Hepatocyte (in vitro differentiated cells): Measurements from ENCODE around the gene XRCC2. TPM values are rescaled to one million over a fixed set of nuclear protein-coding genes. Genes with fewer than 3 reads are reported as not detected.
"Not testable (repeated sequence)": the region's sequence is repeated elsewhere in the genome, so short reads cannot be mapped to it uniquely, and the experiment has no call there.

ENCODE experiments used
- DNase-seq: peaks from one replicate; pipeline ENCODE4 v3.0.0-alpha.2; 2016; ENCODE audit warnings: low spot score
- H2AFZ ChIP-seq: fragments of 200-600 bp; sonication (generic); 2 replicates; pipeline ENCODE4 v1.6.0; 2016; ENCODE audit warnings: antibody characterized with exemption, mild to moderate bottlenecking
- H3K27ac ChIP-seq: fragments of 200-600 bp; sonication (generic); 2 replicates; pipeline ENCODE4 v1.5.1; 2016; ENCODE audit warnings: mild to moderate bottlenecking
- H3K27me3 ChIP-seq: fragments of 200-600 bp; sonication (generic); 2 replicates; pipeline ENCODE4 v1.6.1; 2016
- H3K36me3 ChIP-seq: fragments of 200-600 bp; sonication (generic); replicated peaks from 2 replicates; pipeline ENCODE4 v1.5.1; 2016; ENCODE audit warnings: low read depth; ENCODE audit not compliant: insufficient read depth
- H3K4me1 ChIP-seq: fragments of 200-600 bp; sonication (generic); 2 replicates; pipeline ENCODE4 v1.5.1; 2016; ENCODE audit warnings: mild to moderate bottlenecking, moderate library complexity; ENCODE audit not compliant: insufficient read depth
- H3K4me2 ChIP-seq: fragments of 200-600 bp; sonication (generic); 2 replicates; pipeline ENCODE4 v1.6.0; 2016
- H3K4me3 ChIP-seq: fragments of 200-600 bp; sonication (generic); 2 replicates; pipeline ENCODE4 v1.5.1; 2016; ENCODE audit warnings: mild to moderate bottlenecking
- H3K79me2 ChIP-seq: fragments of 200-600 bp; sonication (generic); 2 replicates; pipeline ENCODE4 v1.6.0; 2017; ENCODE audit warnings: mild to moderate bottlenecking
- H3K9me2 ChIP-seq: fragments of 200-600 bp; sonication (generic); replicated peaks from 2 replicates; pipeline ENCODE4 v1.6.0; 2017; ENCODE audit warnings: mild to moderate bottlenecking; ENCODE audit not compliant: insufficient read depth
- H3K9me3 ChIP-seq: fragments of 200-600 bp; sonication (generic); 2 replicates; pipeline ENCODE4 v1.5.1; 2016; ENCODE audit warnings: low read depth, mild to moderate bottlenecking
- H4K20me1 ChIP-seq: fragments of 200-600 bp; sonication (generic); 2 replicates; pipeline ENCODE4 v1.6.0; 2016; ENCODE audit warnings: mild to moderate bottlenecking; ENCODE audit not compliant: insufficient read depth, poor library complexity, severe bottlenecking
- EZH2 ChIP-seq: fragments of 200-600 bp; sonication (generic); IDR thresholded peaks from 2 replicates; pipeline ENCODE4 v1.6.1; 2016; ENCODE audit warnings: antibody characterized with exemption, mild to moderate bottlenecking, borderline replicate concordance
- EZH2phosphoT487 ChIP-seq: fragments of 200-600 bp; sonication (generic); IDR thresholded peaks from one replicate; pipeline ENCODE4 v1.6.1; 2018; ENCODE audit warnings: antibody characterized with exemption, mild to moderate bottlenecking, low read depth, moderate library complexity; ENCODE audit not compliant: unreplicated experiment, severe bottlenecking
- WGBS: methylation state at CpG from one replicate; pipeline ENCODE4 v1.1.6; 2016; ENCODE audit warnings: low lambda C conversion rate; ENCODE audit errors: missing lambda C conversion rate; 5-methylcytosine and 5-hydroxymethylcytosine counted together
- polyA plus RNA-seq: library from polyadenylated mRNA; unstranded; fragments of >200 nt; fragmentation: Nextera tagmentation; extraction: Ambion mirVana; gene quantifications from 2 replicates; pipeline ENCODE4 v1.2.1, GENCODE V29; 2016
- total RNA-seq: library from RNA; depleted of rRNA; stranded (reverse); fragments of >200 nt; gene quantifications from 2 replicates; pipeline ENCODE4 v1.2.3, GENCODE V29; 2014
- TF ChIP-seq, protein P1 (sequence below): fragments of 200-600 bp; sonication (generic); IDR thresholded peaks from 2 replicates; pipeline ENCODE4 v1.5.1; 2016; ENCODE audit warnings: antibody characterized with exemption, mild to moderate bottlenecking; ENCODE audit not compliant: poor library complexity

Gene XRCC2
- total and polyA plus RNA-seq, 2 experiments from 2014 or later: 1.1 to 2.3 TPM

DNA sequence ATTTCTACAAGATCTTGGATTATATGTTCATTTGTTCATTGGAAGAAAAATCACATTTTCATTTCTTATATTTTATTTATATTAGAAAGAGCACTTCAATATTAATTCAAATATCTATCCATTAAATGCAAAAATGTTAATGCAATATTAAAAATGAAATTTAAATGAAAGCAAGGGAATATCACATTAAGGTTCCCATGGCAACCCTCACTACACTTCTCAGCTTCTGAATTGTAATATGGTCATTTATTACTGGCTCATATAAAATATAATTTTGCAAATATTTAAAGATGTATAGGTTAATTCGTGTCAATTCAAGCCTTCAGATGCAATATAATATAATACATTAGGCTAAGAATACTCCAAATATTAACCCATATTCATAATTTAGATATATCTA, 38.8 kb downstream of the XRCC2 start:
- no peaks in the 10 kb centered on the region for H3K9me2 ChIP-seq
- TF ChIP-seq, protein P1, sequence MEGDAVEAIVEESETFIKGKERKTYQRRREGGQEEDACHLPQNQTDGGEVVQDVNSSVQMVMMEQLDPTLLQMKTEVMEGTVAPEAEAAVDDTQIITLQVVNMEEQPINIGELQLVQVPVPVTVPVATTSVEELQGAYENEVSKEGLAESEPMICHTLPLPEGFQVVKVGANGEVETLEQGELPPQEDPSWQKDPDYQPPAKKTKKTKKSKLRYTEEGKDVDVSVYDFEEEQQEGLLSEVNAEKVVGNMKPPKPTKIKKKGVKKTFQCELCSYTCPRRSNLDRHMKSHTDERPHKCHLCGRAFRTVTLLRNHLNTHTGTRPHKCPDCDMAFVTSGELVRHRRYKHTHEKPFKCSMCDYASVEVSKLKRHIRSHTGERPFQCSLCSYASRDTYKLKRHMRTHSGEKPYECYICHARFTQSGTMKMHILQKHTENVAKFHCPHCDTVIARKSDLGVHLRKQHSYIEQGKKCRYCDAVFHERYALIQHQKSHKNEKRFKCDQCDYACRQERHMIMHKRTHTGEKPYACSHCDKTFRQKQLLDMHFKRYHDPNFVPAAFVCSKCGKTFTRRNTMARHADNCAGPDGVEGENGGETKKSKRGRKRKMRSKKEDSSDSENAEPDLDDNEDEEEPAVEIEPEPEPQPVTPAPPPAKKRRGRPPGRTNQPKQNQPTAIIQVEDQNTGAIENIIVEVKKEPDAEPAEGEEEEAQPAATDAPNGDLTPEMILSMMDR: no peak
- TF ChIP-seq EZH2phosphoT487 (no peak), EZH2 (no peak)
- H3K27me3 ChIP-seq: no peaks in the 10 kb centered on the region
- no peaks in the 10 kb centered on the region for H3K36me3 ChIP-seq
- H4K20me1 ChIP-seq: no peaks in the 10 kb centered on the region
- no peaks in the 10 kb centered on the region for H3K9me3 ChIP-seq
- no peak for DNase-seq
- H3K4me1 ChIP-seq: no peaks in the 10 kb centered on the region
- H3K4me3 ChIP-seq: no peak overlapping the region
- H3K27ac ChIP-seq: no peak overlapping the region
- 76% methylated on average over 1 of the region's 1 CpG for WGBS
- H2AFZ ChIP-seq: no peak overlapping the region
- H3K4me2 ChIP-seq: no peak overlapping the region
- no peaks in the 10 kb centered on the region for H3K79me2 ChIP-seq

DNA sequence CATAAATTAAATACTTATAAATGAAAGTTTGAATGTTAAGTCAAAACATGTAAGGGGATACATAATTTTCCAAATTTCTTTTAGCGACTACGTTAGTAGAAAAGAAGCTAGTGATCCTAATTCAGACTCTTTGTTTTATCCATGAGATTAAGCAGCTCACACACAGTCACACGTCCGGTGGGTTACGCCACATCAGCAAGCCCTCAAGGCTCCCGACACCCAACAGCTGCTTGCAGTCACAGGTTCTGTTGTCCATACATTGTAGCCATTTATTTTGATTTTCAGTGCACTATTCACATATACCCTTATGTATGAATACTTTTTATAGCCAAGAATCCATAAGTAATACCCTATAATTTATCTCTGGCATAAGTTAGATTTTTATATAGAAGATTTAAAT, 39.5 kb downstream of the XRCC2 start:
- Histone ChIP-seq H3K36me3 (no peaks in the 10 kb centered on the region), H3K27me3 (no peaks in the 10 kb centered on the region), H3K4me1 (no peaks in the 10 kb centered on the region), H4K20me1 (no peaks in the 10 kb centered on the region), H3K9me3 (no peaks in the 10 kb centered on the region), H3K27ac (no peak overlapping the region), H2AFZ (no peak overlapping the region), H3K4me3 (no peak overlapping the region), H3K9me2 (no peaks in the 10 kb centered on the region), H3K4me2 (no peak overlapping the region), H3K79me2 (no peaks in the 10 kb centered on the region)
- no peak for DNase-seq
- TF ChIP-seq, protein P1: no peak
- TF ChIP-seq EZH2 (no peak), EZH2phosphoT487 (no peak)
- 76% methylated on average over 6 of the region's 6 CpGs for WGBS

DNA sequence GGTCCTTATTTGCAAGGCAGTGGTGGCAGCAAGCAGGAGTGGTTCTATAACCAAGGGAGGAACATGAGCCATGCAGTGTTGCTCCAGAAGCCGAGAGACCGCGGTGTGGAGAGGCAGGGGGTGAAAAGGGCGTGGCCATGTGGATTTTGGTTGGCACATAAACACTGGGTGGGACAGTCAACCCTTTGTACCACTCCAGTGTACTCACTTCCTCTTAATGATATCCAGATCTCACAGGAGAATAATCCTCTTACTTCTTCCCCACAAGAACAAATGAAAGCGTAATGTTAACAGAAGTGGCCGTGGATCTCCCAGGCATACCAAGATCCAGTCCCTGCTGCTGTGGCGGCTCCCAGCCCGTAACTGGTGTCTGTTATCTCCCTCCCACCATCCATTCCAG, 42.4 kb downstream of the XRCC2 start:
- no peak overlapping the region for H2AFZ ChIP-seq
- no peak overlapping the region for H3K4me3 ChIP-seq
- no peaks in the 10 kb centered on the region for H3K9me3 ChIP-seq
- H3K36me3 ChIP-seq: no peaks in the 10 kb centered on the region
- H3K27me3 ChIP-seq: no peaks in the 10 kb centered on the region
- no peaks in the 10 kb centered on the region for H3K4me1 ChIP-seq
- no peak overlapping the region for H3K27ac ChIP-seq
- H4K20me1 ChIP-seq: no peaks in the 10 kb centered on the region
- H3K9me2 ChIP-seq: no peaks in the 10 kb centered on the region
- no peak overlapping the region for H3K4me2 ChIP-seq
- H3K79me2 ChIP-seq: no peaks in the 10 kb centered on the region
- DNase-seq: no peak
- TF ChIP-seq EZH2phosphoT487 (no peak), EZH2 (no peak)
- TF ChIP-seq, protein P1: no peak
- WGBS: 80% methylated on average over 8 of the region's 8 CpGs

DNA sequence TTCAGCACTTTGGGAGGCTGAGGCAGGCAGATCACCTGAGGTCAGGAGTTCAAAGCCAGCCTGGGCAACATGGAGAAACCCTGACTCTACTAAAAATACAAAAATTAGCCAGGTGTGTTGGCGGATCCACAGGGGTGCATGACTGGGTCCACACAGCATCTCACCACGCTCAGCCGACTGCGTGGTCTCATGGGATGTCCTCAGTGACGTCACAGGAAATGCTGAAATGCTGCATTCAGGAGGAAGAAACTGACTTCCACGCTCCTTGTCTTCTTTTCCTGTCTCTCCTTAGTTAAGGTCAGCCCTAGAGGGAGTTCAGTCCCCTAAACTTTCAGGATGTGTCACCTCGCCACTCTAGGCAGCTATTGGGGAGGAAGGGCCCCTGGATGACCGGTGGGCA, 42.9 kb downstream of the XRCC2 start:
- Histone ChIP-seq H4K20me1 (no peaks in the 10 kb centered on the region), H3K4me2 (no peak overlapping the region)
- WGBS: 94% methylated on average over 8 of the region's 8 CpGs

DNA sequence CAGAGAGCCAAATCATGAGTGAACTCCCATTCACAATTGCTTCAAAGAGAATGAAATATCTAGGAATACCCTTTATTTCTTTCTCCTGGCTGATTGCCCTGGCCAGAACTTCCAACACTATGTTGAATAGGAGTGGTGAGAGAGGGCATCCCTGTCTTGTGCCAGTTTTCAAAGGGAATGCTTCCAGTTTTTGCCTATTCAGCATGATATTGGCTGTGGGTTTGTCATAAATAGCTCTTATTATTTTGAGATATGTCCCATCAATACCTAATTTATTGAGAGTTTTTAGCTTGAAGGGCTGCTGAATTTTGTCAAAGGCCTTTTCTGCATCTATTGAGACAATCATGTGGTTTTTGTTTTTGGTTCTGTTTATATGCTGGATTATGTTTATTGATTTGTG, 47.2 kb downstream of the XRCC2 start:
- not testable (repeated sequence) for H4K20me1 ChIP-seq, H3K4me1 ChIP-seq, H3K27ac ChIP-seq, H3K4me2 ChIP-seq, H3K4me3 ChIP-seq, H2AFZ ChIP-seq, H3K9me3 ChIP-seq, DNase-seq, H3K27me3 ChIP-seq, H3K79me2 ChIP-seq, H3K9me2 ChIP-seq, H3K36me3 ChIP-seq

More for the DNA sequence above, 42.9 kb downstream of the XRCC2 start:
- Histone ChIP-seq H3K9me3 (no peaks in the 10 kb centered on the region), H3K27ac (no peak overlapping the region), H3K4me3 (no peak overlapping the region), H3K27me3 (no peaks in the 10 kb centered on the region), H3K9me2 (no peaks in the 10 kb centered on the region), H3K4me1 (no peaks in the 10 kb centered on the region), H3K36me3 (no peaks in the 10 kb centered on the region), H2AFZ (no peak overlapping the region), H3K79me2 (no peaks in the 10 kb centered on the region)
- DNase-seq: no peak
- no peak for TF ChIP-seq EZH2
- TF ChIP-seq, protein P1: no peak
- no peak for TF ChIP-seq EZH2phosphoT487
